C4-2B (cell line): ENCODE results near the gene SLC46A1.

ENCODE experiments used
- CTCF ChIP-seq: fragments of 450-650 bp; conservative IDR thresholded peaks from 2 replicates; pipeline ENCODE4 v1.5.1; 2017; ENCODE audit warnings: mild to moderate bottlenecking
- ZFX ChIP-seq: fragments of 450-650 bp; IDR thresholded peaks from 2 replicates; pipeline ENCODE4 v1.6.1; 2017

- TF ChIP-seq CTCF: no peak
- no peak for TF ChIP-seq ZFX
Measured at GRCh38 chr17:28433721-28434120, 27.7 kb upstream of the SLC46A1 start.
